Epithelial cell of alveolus of lung (primary cell): Measurements from ENCODE around the gene MARCHF7. TPM values are rescaled to one million over a fixed set of nuclear protein-coding genes. Genes with fewer than 3 reads are reported as not detected.

Experiments
- total RNA-seq: library from RNA; depleted of rRNA; stranded (reverse); fragments of >200 nt; gene quantifications from 2 replicates; pipeline ENCODE4 v1.2.1, GENCODE V29; 2015

The MARCHF7 gene, protein sequence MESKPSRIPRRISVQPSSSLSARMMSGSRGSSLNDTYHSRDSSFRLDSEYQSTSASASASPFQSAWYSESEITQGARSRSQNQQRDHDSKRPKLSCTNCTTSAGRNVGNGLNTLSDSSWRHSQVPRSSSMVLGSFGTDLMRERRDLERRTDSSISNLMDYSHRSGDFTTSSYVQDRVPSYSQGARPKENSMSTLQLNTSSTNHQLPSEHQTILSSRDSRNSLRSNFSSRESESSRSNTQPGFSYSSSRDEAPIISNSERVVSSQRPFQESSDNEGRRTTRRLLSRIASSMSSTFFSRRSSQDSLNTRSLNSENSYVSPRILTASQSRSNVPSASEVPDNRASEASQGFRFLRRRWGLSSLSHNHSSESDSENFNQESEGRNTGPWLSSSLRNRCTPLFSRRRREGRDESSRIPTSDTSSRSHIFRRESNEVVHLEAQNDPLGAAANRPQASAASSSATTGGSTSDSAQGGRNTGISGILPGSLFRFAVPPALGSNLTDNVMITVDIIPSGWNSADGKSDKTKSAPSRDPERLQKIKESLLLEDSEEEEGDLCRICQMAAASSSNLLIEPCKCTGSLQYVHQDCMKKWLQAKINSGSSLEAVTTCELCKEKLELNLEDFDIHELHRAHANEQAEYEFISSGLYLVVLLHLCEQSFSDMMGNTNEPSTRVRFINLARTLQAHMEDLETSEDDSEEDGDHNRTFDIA
- 72.1 and 141 TPM in 2 replicates for total RNA-seq

DNA sequence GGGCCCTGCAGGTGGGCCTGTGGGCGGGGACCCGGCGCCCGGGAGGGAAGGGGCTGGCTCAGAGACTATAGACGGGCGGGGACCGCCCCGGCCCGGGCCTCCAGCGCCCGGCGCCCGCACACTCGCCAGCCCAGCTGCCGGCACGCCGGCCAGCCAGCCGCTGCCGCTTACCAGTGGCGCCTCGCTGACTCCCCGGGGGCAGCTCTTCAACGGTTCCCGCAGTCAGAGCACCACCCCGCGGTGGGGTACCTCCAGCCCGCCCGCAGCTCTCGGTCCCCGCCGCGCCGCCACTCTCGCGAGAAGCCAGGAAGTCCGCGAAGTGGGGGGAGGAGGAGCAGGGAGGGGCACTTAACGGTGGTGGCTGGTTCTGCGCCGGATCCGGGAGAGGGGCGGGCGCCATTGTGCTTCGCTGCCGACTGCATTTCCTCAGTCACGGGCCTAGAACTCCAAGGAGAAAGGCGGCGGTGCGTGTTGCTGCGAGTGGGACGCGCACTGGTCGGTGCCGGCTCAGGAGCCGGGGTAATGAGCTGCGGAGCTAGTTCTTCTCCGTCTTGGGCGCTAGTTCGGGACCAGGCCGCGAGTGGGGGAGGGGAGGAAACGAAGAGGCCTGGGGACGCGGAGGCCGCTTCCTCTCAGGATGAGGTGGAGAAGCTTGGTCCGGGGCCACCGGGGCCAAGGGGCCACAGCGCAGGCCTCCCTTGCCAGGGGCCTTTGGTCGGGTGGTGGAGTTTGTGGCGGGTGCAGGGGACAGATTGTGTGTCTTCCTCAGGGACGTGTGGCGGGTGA, at the start of gene MARCHF7:
MARCHF7 (plus strand) TSS at position 364 of the 786 bp plus-strand sequence. CDS start 16,517 bp downstream, outside the sequence.

Other genes with a start within 250 kb of the MARCHF7 start
- 14.5 and 55.0 TPM in 2 replicates for gene BAZ2B, start 96.0 kb upstream of the MARCHF7 start, total RNA-seq
- 11.5 and 43.2 TPM in 2 replicates for gene CD302, start 85.7 kb downstream of the MARCHF7 start, total RNA-seq
- 0.72 and 1.2 TPM in 2 replicates for gene LY75, start 192.2 kb downstream of the MARCHF7 start, total RNA-seq